ENCODE results near the gene DDX51. TPM values are rescaled to one million over a fixed set of nuclear protein-coding genes. Genes with fewer than 3 reads are reported as not detected.

Gene DDX51
- total and polyA plus RNA-seq, 2 experiments from 2014 or later: 12.4 to 18.3 TPM

- Histone ChIP-seq H3F3A (replicated peaks; ENCODE audit: low read depth) (no peaks in the 10 kb centered on the region), H3K4me3 (no peak overlapping the region), H3K36me3 (ENCODE audit: insufficient read depth) (no peaks in the 10 kb centered on the region), H3K27me3 (ENCODE audit: insufficient read depth) (no peaks in the 10 kb centered on the region), H3K4me1 (ENCODE audit: insufficient read depth) (0 out of 2 replicates have a peak, but pooled peaks cover 2% of the 10 kb centered on the region), H4K20me1 (replicated peaks; ENCODE audit: insufficient read depth) (no peaks in the 10 kb centered on the region), H3K4me2 (no peak overlapping the region), H3K79me2 (replicated peaks; ENCODE audit: insufficient read depth) (peaks cover 31% of the 10 kb centered on the region), H3K27ac (ENCODE audit: low read depth) (no peak overlapping the region), H3K9me2 (ENCODE audit: insufficient read depth) (no peaks in the 10 kb centered on the region), H2AFZ (no peak overlapping the region)
- no peak for ATAC-seq
- TF ChIP-seq EZH2 (IDR thresholded peaks at IDR 0.05; ENCODE audit: low read depth, unreplicated experiment) (no peak), ZNF114 (CRISPR knock-in tag; IDR thresholded peaks at IDR 0.05) (no peak), STAT1 (IDR thresholded peaks at IDR 0.05; ENCODE audit: unreplicated experiment) (no peak), POLR2AphosphoS5 (IDR thresholded peaks at IDR 0.05; ENCODE audit: low read depth) (no peak), CREB1 (CRISPR knock-in tag; IDR thresholded peaks at IDR 0.05; ENCODE audit: low read depth) (no peak), ZNF462 (CRISPR knock-in tag; IDR thresholded peaks at IDR 0.05) (no peak), EZH2phosphoT487 (IDR thresholded peaks at IDR 0.05; ENCODE audit: unreplicated experiment) (no peak), REST (IDR thresholded peaks at IDR 0.05; ENCODE audit: unreplicated experiment) (no peak), NANOG (IDR thresholded peaks at IDR 0.05; ENCODE audit: borderline replicate concordance) (no peak), JUNB (IDR thresholded peaks at IDR 0.05; ENCODE audit: unreplicated experiment) (no peak), ZNF331 (CRISPR knock-in tag; IDR thresholded peaks at IDR 0.05; ENCODE audit: low read depth) (no peak)
- TF ChIP-seq, protein P1, sequence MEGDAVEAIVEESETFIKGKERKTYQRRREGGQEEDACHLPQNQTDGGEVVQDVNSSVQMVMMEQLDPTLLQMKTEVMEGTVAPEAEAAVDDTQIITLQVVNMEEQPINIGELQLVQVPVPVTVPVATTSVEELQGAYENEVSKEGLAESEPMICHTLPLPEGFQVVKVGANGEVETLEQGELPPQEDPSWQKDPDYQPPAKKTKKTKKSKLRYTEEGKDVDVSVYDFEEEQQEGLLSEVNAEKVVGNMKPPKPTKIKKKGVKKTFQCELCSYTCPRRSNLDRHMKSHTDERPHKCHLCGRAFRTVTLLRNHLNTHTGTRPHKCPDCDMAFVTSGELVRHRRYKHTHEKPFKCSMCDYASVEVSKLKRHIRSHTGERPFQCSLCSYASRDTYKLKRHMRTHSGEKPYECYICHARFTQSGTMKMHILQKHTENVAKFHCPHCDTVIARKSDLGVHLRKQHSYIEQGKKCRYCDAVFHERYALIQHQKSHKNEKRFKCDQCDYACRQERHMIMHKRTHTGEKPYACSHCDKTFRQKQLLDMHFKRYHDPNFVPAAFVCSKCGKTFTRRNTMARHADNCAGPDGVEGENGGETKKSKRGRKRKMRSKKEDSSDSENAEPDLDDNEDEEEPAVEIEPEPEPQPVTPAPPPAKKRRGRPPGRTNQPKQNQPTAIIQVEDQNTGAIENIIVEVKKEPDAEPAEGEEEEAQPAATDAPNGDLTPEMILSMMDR (conservative IDR thresholded peaks at IDR 0.05; ENCODE audit: low read depth in 2 of 2): no peak
- H3K27ac Mint-ChIP-seq: no peak overlapping the region
- peaks cover 30% of the 10 kb centered on the region for H3K36me3 Mint-ChIP-seq (ENCODE audit: low read depth)
- peaks cover 2% of the 10 kb centered on the region; the same call in 1 of the 3 replicates for H3K4me1 Mint-ChIP-seq
- no peak for DNase-seq (ENCODE audit: low spot score)
- peaks cover 11% of the 10 kb centered on the region for H3K27me3 Mint-ChIP-seq (ENCODE audit: insufficient read depth, low read depth, poor library complexity)
- H3K9me3 Mint-ChIP-seq: peaks cover 2% of the 10 kb centered on the region
- H3K4me3 Mint-ChIP-seq: no peak overlapping the region
Observed at GRCh38 chr12:132148368-132149045, 4.4 kb upstream of the DDX51 start.

All from GM23338 (cell line).